Neural crest cell (in vitro differentiated cells): ENCODE data around the gene GDPD5. TPM values are rescaled to one million over a fixed set of nuclear protein-coding genes. Genes with fewer than 3 reads are reported as not detected.

Experiments
- DNase-seq: peaks from one replicate; pipeline ENCODE4 v3.0.0; 2021; ENCODE audit warnings: low read depth, mixed read lengths, low spot score
- H3K27ac Mint-ChIP-seq: one replicate; pipeline ENCODE4 v1.8.0; 2021; ENCODE audit warnings: mild to moderate bottlenecking, mixed read lengths; ENCODE audit not compliant: unreplicated experiment
- H3K27me3 Mint-ChIP-seq: 2 replicates; pipeline ENCODE4 v1.8.0; 2021; ENCODE audit warnings: low read depth, mild to moderate bottlenecking, mixed read lengths
- H3K36me3 Mint-ChIP-seq: 2 replicates; pipeline ENCODE4 v1.8.0; 2021; ENCODE audit warnings: low read depth, mild to moderate bottlenecking, mixed read lengths
- H3K4me1 Mint-ChIP-seq: 2 replicates; pipeline ENCODE4 v1.8.0; 2021; ENCODE audit warnings: mixed read lengths
- H3K4me3 Mint-ChIP-seq: one replicate; pipeline ENCODE4 v1.8.0; 2021; ENCODE audit warnings: mild to moderate bottlenecking, mixed read lengths
- H3K9me3 Mint-ChIP-seq: 2 replicates; pipeline ENCODE4 v1.8.0; 2021; ENCODE audit warnings: mixed read lengths
- CTCF ChIP-seq: fragments of 200-600 bp; sonication (generic); conservative IDR thresholded peaks from 2 replicates; pipeline ENCODE4 v1.5.0; 2021; ENCODE audit warnings: antibody characterized with exemption, mild to moderate bottlenecking
- total RNA-seq: library from RNA; stranded (reverse); gene quantifications from 2 replicates; pipeline ENCODE4 v1.2.1, GENCODE V29; 2021

GDPD5 gene
- total RNA-seq, 1 donor from 2014 or later: 13.3 TPM

- Mint-ChIP-seq H3K27me3 (peaks cover 36% of the 10 kb centered on the region), H3K36me3 (peaks cover 16% of the 10 kb centered on the region), H3K4me3 (no peak overlapping the region), H3K4me1 (peaks cover 36% of the 10 kb centered on the region), H3K9me3 (peaks cover 3% of the 10 kb centered on the region), H3K27ac (no peak overlapping the region)
- DNase-seq: no peak
- no peak for TF ChIP-seq CTCF
Measured at GRCh38 chr11:75426720-75427086, 99.0 kb downstream of the GDPD5 start.

GRCh38 chr11:75425422-75425821 is 100.3 kb downstream of the GDPD5 start:
- DNase-seq: no peak
- H3K4me3 Mint-ChIP-seq: no peak overlapping the region
- H3K9me3 Mint-ChIP-seq: peaks cover 3% of the 10 kb centered on the region

GRCh38 chr11:75424396-75424795 is 101.3 kb downstream of the GDPD5 start:
- Mint-ChIP-seq H3K9me3 (peaks cover 3% of the 10 kb centered on the region), H3K4me3 (peak overlapping the region; percentile 3), H3K27ac (no peak overlapping the region), H3K27me3 (peaks cover 25% of the 10 kb centered on the region), H3K4me1 (peaks cover 43% of the 10 kb centered on the region), H3K36me3 (peaks cover 13% of the 10 kb centered on the region)
- DNase-seq: no peak
- TF ChIP-seq CTCF: no peak

More at GRCh38 chr11:75425422-75425821, 100.3 kb downstream of the GDPD5 start:
- H3K27ac Mint-ChIP-seq: no peak overlapping the region
- TF ChIP-seq CTCF: peak; percentile 25
- peaks cover 40% of the 10 kb centered on the region for H3K4me1 Mint-ChIP-seq
- peaks cover 28% of the 10 kb centered on the region for H3K27me3 Mint-ChIP-seq
- peaks cover 14% of the 10 kb centered on the region for H3K36me3 Mint-ChIP-seq

- no peak for DNase-seq
- no peak for TF ChIP-seq CTCF
- Mint-ChIP-seq H3K27me3 (peaks cover 18% of the 10 kb centered on the region), H3K27ac (no peak overlapping the region), H3K9me3 (peaks cover 3% of the 10 kb centered on the region), H3K36me3 (peaks cover 6% of the 10 kb centered on the region), H3K4me3 (peak overlapping the region; percentile 24), H3K4me1 (peaks cover 40% of the 10 kb centered on the region)
Measured at GRCh38 chr11:75423721-75424120, 102.0 kb downstream of the GDPD5 start.

- H3K27me3 Mint-ChIP-seq: peaks cover 6% of the 10 kb centered on the region
- no peak overlapping the region for H3K27ac Mint-ChIP-seq
- no peak overlapping the region for H3K4me3 Mint-ChIP-seq
- H3K9me3 Mint-ChIP-seq: no peaks in the 10 kb centered on the region
- TF ChIP-seq CTCF: no peak
- no peak for DNase-seq
- H3K36me3 Mint-ChIP-seq: peaks cover 2% of the 10 kb centered on the region
- H3K4me1 Mint-ChIP-seq: peaks cover 30% of the 10 kb centered on the region
Measured at GRCh38 chr11:75422248-75423231, 103.2 kb downstream of the GDPD5 start.
